ENCODE measurements around the gene OR10H2. TPM values are rescaled to one million over a fixed set of nuclear protein-coding genes. Genes with fewer than 3 reads are reported as not detected.
"Not testable (repeated sequence)": the region's sequence is repeated elsewhere in the genome, so short reads cannot be mapped to it uniquely, and the experiment has no call there.

The OR10H2 gene
- total RNA-seq, 2 donors from 2014 or later, result not detected

DNA sequence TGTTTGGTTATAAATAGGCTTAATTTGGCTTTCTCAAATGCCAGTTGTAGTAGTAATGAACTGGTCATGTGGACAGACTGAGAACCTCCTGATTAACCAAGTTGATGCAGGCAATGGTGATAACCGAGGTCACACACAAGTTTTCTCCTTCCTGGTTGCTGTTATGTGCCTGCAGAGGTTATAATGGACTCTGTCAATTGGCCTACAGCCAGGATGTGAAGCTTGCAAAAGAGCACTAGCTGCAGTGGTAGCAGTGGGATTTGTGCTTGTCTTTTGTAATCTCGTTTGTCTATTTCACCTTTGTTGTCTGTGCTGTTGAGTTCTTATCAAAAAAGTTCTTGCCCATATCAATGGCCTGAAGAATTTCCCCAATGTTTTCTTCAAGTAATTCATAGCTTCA, 30.6 kb downstream of the OR10H2 start:
- DNase-seq (no peak), ATAC-seq (no peak)
- intact Hi-C loops (cut with DNase I), result no loop called here

DNA sequence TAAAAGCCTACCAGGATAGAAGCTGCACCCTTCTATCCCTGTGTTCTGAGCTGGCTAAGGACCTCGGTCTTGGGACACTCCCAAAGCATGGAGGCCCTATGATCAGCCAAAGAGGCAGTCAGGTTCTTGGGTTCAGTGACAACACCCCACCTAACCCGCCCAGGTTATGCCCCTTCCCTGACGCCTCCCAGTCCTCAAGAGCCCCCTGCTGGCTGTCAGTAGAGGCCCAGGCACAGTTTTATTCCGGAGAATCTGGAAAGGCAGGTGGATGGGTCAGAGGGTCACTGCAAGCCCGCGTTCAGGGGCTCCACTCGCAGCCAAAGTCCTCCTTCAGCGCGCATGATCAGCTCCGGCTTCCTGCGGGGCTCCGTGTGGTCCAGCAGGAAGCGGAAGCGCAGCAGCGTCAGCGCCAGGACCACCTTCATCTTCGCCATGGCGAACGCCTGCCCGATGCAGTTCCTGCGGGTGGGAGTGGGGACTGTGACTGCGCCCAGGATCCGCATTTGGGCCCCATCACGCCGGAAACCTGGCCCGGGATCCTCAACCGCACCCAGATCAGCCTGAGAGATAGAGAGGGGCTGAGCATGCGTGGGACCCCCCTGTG, 32.2 kb downstream of the OR10H2 start:
- DNase-seq (no peak), ATAC-seq (no peak)
- intact Hi-C loops (cut with DNase I), result no loop called here

DNA sequence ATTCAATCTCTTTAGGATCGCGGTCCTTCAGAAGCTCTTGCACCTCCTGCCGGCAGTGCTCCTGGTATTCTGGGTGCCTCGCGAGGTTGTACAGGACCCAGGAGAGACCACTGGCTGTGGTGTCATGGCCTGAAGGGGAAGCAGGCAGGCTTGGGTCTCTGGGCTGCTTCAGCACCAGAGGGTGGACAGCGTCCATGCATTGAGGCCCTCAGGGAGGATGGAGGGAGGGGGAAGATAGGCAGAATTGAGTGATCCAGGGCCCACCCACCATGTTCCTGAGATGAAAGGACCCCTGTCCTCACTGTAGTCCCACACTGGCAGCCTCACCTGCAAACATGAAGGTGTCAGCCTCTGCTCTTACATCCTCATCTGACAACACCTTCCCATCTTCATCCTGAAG, 41.8 kb downstream of the OR10H2 start:
- intact Hi-C loops (cut with DNase I), result no loop called here
- DNase-seq (no peak), ATAC-seq (no peak)

DNA sequence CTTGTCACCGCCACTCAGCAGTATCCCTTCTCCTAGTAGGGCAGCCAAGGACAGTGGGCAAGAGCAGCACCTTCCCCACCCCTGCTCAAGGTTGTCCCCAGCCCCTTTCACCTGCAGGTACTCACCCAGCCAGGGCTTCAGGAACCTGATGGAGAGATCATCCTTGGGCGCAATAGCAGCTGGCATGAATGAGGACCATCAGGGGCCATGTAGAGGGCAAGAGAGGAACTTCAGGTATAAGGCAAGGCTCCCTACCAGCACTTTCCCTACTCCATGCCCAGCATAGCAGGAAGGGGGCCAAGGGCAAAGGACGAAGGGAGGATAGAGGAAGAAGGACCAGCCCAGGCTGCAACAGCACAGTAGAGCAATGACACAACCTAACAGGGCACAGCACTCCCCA, 46.3 kb downstream of the OR10H2 start:
- DNase-seq; intact Hi-C loops (cut with DNase I); ATAC-seq: not testable (repeated sequence)

DNA sequence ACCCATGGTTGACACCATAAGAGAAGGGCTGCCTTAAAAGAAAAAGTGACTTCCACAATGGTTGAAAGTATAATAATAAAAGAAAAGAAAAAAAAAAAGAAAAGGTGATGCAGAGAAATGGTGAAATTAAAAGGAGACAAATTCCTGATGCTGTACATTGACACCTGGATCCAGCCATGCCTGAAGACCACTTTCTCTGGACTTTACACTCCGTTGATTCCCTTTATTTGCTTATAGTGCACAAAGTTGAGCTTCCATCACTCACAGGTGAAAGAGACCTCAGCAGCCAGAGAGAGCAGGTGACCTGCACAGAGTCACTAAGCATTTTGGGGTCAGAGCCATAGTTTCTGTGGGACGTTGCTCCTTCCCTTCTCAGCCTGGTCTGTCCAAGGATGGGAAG, 47.4 kb downstream of the OR10H2 start:
- ATAC-seq (no peak), DNase-seq (no peak)
- intact Hi-C loops (cut with DNase I), result no loop called here

DNA sequence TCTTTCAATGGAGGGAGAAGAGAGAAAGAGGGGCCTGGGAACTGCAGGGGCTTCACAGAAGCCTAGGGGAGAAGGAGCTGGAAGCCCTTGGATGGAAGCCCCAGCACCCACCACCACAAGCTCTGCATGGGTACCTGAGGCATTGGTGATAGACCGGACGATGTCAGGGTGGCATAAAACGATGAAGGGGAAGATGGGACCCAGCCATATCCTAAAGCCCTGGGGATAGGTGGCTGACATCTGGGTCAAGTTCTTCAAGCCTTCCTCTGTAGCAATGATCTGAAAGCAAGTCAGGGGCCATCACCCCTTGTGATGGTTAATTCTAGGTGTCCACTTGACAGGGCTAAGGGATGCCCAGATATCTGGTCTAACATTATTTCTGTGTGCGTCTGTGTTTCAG, 48.4 kb downstream of the OR10H2 start:
- no peak for ATAC-seq

DNA sequence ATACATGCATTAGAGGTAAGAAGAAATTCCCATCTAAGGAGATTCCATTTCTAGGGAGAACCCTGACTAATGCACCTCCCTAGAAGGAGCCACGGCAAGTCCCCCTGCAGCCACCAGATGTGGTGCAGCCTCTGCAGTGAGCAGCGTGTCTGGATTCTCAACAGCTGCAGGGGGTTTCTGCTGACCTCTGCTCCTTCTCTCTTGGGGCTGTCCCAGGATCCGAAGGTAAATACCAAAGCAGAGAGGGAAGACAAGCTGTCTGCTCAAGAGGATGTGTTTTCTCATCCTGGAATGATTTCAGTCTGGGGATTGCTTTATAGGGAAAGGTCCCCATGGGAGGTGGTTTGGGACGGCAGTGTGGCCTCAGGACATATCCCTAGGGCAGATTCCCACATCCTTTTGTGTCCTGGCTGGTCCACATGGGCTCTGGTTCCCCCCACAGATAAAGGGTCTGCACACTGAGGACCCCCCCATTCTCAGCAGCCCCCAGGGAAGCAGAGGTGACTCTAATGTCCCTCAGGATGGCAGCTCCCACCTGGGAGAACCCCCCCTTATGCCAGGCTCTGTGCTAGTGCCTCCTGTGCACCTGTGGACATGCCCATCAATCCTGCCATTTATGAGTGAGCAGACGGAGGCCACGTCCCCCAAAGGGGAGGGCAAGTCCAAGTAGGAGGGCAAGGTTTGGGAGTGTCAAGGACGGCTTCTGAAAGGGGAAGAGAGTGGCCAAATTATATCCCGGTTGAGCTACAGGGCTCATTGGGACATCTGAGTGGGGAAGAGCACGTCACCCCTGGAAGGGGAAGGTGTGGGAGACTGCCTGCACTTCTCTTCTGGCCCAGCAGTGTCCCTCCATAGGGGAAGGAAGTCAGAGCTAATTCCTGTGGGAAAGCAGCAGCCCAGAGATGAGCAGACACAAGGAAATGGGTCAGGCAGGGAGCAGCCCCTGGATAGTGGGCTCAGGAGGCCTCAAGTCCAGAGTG, 49.5 kb downstream of the OR10H2 start:
- ATAC-seq, result no peak
- intact Hi-C loops (cut with DNase I), result no loop called here

More for the DNA sequence above, 48.4 kb downstream of the OR10H2 start:
- intact Hi-C loops (cut with DNase I), result no loop called here
- DNase-seq, result no peak

More for the DNA sequence above, 49.5 kb downstream of the OR10H2 start:
- no peak for DNase-seq

Other genes with a start within 250 kb of the OR10H2 start
- not detected for gene PGLYRP2, start 248.5 kb upstream of the OR10H2 start, total RNA-seq
- gene CYP4F22, start 219.5 kb upstream of the OR10H2 start, total RNA-seq, result not detected
- gene CYP4F8, start 112.8 kb upstream of the OR10H2 start, total RNA-seq, result not detected
- under 1 TPM; 0.24 to 0.62 TPM for gene CYP4F3, start 87.1 kb upstream of the OR10H2 start, total RNA-seq
- gene CYP4F12, start 54.9 kb upstream of the OR10H2 start, total RNA-seq, result 1 to 10 TPM; 2.2 to 5.7 TPM
- gene OR10H3, start 10.0 kb downstream of the OR10H2 start, total RNA-seq, result not detected
- not detected for gene OR10H5, start 59.6 kb downstream of the OR10H2 start, total RNA-seq
- gene OR10H1, start 87.6 kb downstream of the OR10H2 start, total RNA-seq, result not detected
- not detected for gene CYP4F2, start 170.1 kb downstream of the OR10H2 start, total RNA-seq
- under 1 TPM; 0.34 to 0.41 TPM for gene CYP4F11, start 206.5 kb downstream of the OR10H2 start, total RNA-seq
- not detected for gene OR10H4, start 221.0 kb downstream of the OR10H2 start, total RNA-seq

Data from left cardiac atrium (tissue), 4 donors.